Upper lobe of left lung (tissue), 4 donors: Measurements from ENCODE around the gene HNF1A.

ENCODE experiments used
- EP300 ChIP-seq, 4 donors: sonication (generic); formaldehyde crosslinking; IDR thresholded peaks; one replicate each; pipeline ENCODE4 v1.5.1; 2017; ENCODE audit warnings: antibody characterized with exemption in 4 of 4, control low read depth in 2 of 4
- POLR2A ChIP-seq, 4 donors: fragments of 450-650 bp; IDR thresholded peaks; one replicate each; pipeline ENCODE4 v1.5.1; 2016 to 2017; ENCODE audit warnings: antibody characterized with exemption in 4 of 4, mild to moderate bottlenecking in 2 of 4
- POLR2AphosphoS5 ChIP-seq, 2 donors: sonication (generic); formaldehyde crosslinking; IDR thresholded peaks; one replicate each; pipeline ENCODE4 v1.5.1; 2017; ENCODE audit warnings: antibody characterized with exemption in 2 of 2
- TF ChIP-seq, protein P1 (sequence below), 6 experiments: fragments of 450-650 bp in 4 of 6; fragments of 200-600 bp in 2 of 6; sonication (generic) in 2 of 6; IDR thresholded peaks; one replicate each; pipeline ENCODE4 v1.5.1; 2016 to 2019; ENCODE audit warnings: antibody characterized with exemption in 6 of 6

GRCh38 chr12:120940006-120940405 is 38.3 kb upstream of the HNF1A start:
- TF ChIP-seq POLR2A (IDR thresholded peaks at IDR 0.05) (no peak), POLR2AphosphoS5 (IDR thresholded peaks at IDR 0.05) (no peak), EP300 (IDR thresholded peaks at IDR 0.05) (no peak)
- TF ChIP-seq, protein P1, sequence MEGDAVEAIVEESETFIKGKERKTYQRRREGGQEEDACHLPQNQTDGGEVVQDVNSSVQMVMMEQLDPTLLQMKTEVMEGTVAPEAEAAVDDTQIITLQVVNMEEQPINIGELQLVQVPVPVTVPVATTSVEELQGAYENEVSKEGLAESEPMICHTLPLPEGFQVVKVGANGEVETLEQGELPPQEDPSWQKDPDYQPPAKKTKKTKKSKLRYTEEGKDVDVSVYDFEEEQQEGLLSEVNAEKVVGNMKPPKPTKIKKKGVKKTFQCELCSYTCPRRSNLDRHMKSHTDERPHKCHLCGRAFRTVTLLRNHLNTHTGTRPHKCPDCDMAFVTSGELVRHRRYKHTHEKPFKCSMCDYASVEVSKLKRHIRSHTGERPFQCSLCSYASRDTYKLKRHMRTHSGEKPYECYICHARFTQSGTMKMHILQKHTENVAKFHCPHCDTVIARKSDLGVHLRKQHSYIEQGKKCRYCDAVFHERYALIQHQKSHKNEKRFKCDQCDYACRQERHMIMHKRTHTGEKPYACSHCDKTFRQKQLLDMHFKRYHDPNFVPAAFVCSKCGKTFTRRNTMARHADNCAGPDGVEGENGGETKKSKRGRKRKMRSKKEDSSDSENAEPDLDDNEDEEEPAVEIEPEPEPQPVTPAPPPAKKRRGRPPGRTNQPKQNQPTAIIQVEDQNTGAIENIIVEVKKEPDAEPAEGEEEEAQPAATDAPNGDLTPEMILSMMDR (IDR thresholded peaks at IDR 0.05), result no peak
